ENCODE data around the gene PEF1. TPM values are rescaled to one million over a fixed set of nuclear protein-coding genes. Genes with fewer than 3 reads are reported as not detected.
A peak's percentile ranks its signal among the peaks of the same experiment; 100 is the strongest.

Gene PEF1
- polyA plus RNA-seq, 1 donor (not counting 4 experiments of a cell fraction or from before 2014, with no cell fraction given) = 72.2 TPM

DNA sequence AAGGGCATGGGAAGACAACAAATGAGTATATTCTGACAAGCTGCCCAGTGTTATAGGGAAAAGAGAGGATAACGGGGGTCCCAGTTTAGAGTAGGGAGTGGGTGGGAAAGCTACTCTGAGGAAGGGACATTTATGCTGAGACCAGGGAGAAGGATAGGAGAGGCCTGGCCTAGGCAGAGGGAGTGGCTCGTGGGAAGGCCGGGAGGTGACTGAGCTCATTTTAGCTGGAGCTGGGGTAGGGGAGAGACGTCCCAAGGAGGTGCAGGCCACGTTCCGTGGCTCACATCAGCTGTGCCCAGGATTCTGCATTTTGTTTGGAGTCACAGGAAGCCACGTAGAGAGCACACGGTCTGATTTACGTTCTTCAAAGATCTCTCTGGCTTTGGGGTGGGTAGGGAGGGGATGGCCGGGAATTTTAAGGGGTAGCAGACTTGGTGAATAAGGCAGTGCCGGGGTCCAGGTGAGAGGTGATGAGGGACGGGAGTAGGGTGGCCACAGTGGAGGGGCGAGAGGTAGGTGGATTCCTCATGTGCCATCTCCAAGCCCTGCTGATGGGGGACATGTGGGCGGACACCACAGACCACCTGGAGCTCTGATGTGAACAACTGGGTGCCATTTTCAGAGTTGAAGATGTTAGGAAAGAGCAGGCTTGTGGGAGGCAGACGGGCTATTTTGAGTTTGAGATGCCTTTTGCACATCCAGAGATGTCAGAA lies 63.6 kb downstream of the PEF1 start:
- dilution Hi-C loops (cut with MboI; ENCODE audit: extremely low pct_ligation_motif_present, low sequenced_read_pairs) = no loop called here
- FAIRE-seq (no peak), DNase-seq (ENCODE audit: low read depth, low spot score) (no peak)
- peaks cover 35% of the 10 kb centered on the region for H4K20me1 ChIP-seq (ENCODE audit: control insufficient read depth, extremely low read depth, insufficient read depth, low read length)
- peak overlapping the region; percentile 23 for H3K4me2 ChIP-seq (ENCODE audit: control insufficient read depth, extremely low read depth, insufficient read depth, low read depth, low read length)
- no peak overlapping the region for H3K4me3 ChIP-seq (ENCODE audit: control insufficient read depth in 2 of 3, extremely low read depth in 1 of 3, insufficient read depth in 2 of 3, low read depth in 1 of 3, low read length in 3 of 3)
- no peak overlapping the region for H3K27ac ChIP-seq (ENCODE audit: control insufficient read depth, insufficient read depth, low read length)
- peaks cover 5% of the 10 kb centered on the region for H3K9me1 ChIP-seq (ENCODE audit: control insufficient read depth, extremely low read depth, insufficient read depth, low read length)
- peaks cover 54% of the 10 kb centered on the region for H3K4me1 ChIP-seq (ENCODE audit: control insufficient read depth, extremely low read depth, insufficient read depth, low read length)
- no peak for TF ChIP-seq EZH2 (IDR thresholded peaks at IDR 0.05; ENCODE audit: low read length)
- TF ChIP-seq, protein P1, sequence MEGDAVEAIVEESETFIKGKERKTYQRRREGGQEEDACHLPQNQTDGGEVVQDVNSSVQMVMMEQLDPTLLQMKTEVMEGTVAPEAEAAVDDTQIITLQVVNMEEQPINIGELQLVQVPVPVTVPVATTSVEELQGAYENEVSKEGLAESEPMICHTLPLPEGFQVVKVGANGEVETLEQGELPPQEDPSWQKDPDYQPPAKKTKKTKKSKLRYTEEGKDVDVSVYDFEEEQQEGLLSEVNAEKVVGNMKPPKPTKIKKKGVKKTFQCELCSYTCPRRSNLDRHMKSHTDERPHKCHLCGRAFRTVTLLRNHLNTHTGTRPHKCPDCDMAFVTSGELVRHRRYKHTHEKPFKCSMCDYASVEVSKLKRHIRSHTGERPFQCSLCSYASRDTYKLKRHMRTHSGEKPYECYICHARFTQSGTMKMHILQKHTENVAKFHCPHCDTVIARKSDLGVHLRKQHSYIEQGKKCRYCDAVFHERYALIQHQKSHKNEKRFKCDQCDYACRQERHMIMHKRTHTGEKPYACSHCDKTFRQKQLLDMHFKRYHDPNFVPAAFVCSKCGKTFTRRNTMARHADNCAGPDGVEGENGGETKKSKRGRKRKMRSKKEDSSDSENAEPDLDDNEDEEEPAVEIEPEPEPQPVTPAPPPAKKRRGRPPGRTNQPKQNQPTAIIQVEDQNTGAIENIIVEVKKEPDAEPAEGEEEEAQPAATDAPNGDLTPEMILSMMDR (optimal IDR thresholded peaks at IDR 0.05 in 1 of 3, IDR thresholded peaks at IDR 0.05 in 1 of 3, conservative IDR thresholded peaks at IDR 0.05 in 1 of 3; ENCODE audit: extremely low read depth in 1 of 3, insufficient read depth in 2 of 3, low read length in 3 of 3) = no peak
- no peaks in the 10 kb centered on the region for H3K27me3 ChIP-seq (ENCODE audit: control insufficient read depth, extremely low read depth, insufficient read depth, low read length)
- H3K36me3 ChIP-seq (ENCODE audit: control insufficient read depth in 2 of 2, extremely low read depth in 1 of 2, insufficient read depth in 2 of 2, low read length in 2 of 2) = peaks cover 48 to 49% of the 10 kb centered on the region in 2 experiments
- H3K79me2 ChIP-seq (ENCODE audit: control insufficient read depth, insufficient read depth, low read length) = peaks cover 65% of the 10 kb centered on the region
- no peak overlapping the region for H3K9ac ChIP-seq (ENCODE audit: control insufficient read depth, extremely low read depth, insufficient read depth, low read length)
- H2AFZ ChIP-seq (ENCODE audit: control insufficient read depth, low read length) = no peak overlapping the region
- H3K9me3 ChIP-seq (ENCODE audit: control insufficient read depth, low read depth, low read length) = no peaks in the 10 kb centered on the region

DNA sequence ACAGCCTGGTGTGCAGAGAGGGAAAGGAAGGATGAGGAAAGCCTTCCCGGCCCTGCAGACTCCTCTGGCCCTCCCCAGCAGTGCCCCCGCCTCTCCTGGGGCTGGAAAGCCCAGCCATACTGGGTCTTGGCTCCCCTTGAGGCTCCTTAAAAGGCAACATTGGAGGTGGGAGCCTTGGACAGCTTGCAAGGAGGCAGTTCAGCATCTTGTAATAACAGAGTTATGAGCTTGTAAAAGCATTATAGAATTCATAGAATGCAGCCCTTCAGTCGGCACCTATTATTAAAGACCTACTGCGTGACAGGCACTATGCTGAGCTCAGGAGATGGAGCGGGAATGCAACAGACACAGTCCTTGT lies 64.2 kb downstream of the PEF1 start:
- H3K79me2 ChIP-seq (ENCODE audit: control insufficient read depth, insufficient read depth, low read length) = peaks cover 66% of the 10 kb centered on the region
- no peaks in the 10 kb centered on the region for H3K27me3 ChIP-seq (ENCODE audit: control insufficient read depth, extremely low read depth, insufficient read depth, low read length)
- FAIRE-seq (no peak), DNase-seq (ENCODE audit: low read depth, low spot score) (no peak)
- no peak overlapping the region for H3K27ac ChIP-seq (ENCODE audit: control insufficient read depth, insufficient read depth, low read length)
- H4K20me1 ChIP-seq (ENCODE audit: control insufficient read depth, extremely low read depth, insufficient read depth, low read length) = peaks cover 35% of the 10 kb centered on the region
- no peak overlapping the region for H3K4me3 ChIP-seq (ENCODE audit: control insufficient read depth in 2 of 3, extremely low read depth in 1 of 3, insufficient read depth in 2 of 3, low read depth in 1 of 3, low read length in 3 of 3)
- no peak overlapping the region for H3K9ac ChIP-seq (ENCODE audit: control insufficient read depth, extremely low read depth, insufficient read depth, low read length)
- H3K9me3 ChIP-seq (ENCODE audit: control insufficient read depth, low read depth, low read length) = no peaks in the 10 kb centered on the region
- no peak overlapping the region for H2AFZ ChIP-seq (ENCODE audit: control insufficient read depth, low read length)
- H3K36me3 ChIP-seq (ENCODE audit: control insufficient read depth in 2 of 2, extremely low read depth in 1 of 2, insufficient read depth in 2 of 2, low read length in 2 of 2) = peaks cover 44 to 45% of the 10 kb centered on the region in 2 experiments
- TF ChIP-seq, protein P1 (optimal IDR thresholded peaks at IDR 0.05 in 1 of 3, IDR thresholded peaks at IDR 0.05 in 1 of 3, conservative IDR thresholded peaks at IDR 0.05 in 1 of 3; ENCODE audit: extremely low read depth in 1 of 3, insufficient read depth in 2 of 3, low read length in 3 of 3) = no peak
- no peak for TF ChIP-seq EZH2 (IDR thresholded peaks at IDR 0.05; ENCODE audit: low read length)
- H3K9me1 ChIP-seq (ENCODE audit: control insufficient read depth, extremely low read depth, insufficient read depth, low read length) = peaks cover 5% of the 10 kb centered on the region
- H3K4me2 ChIP-seq (ENCODE audit: control insufficient read depth, extremely low read depth, insufficient read depth, low read depth, low read length) = no peak overlapping the region
- peaks cover 59% of the 10 kb centered on the region for H3K4me1 ChIP-seq (ENCODE audit: control insufficient read depth, extremely low read depth, insufficient read depth, low read length)
- dilution Hi-C loops (cut with MboI; ENCODE audit: extremely low pct_ligation_motif_present, low sequenced_read_pairs) = no loop called here

Other genes with a start within 250 kb of the PEF1 start
- gene SERINC2, start 231.7 kb downstream of the PEF1 start, polyA plus RNA-seq = 171 to 534 TPM (median 254 TPM) in 3 replicates
- 189 to 315 TPM (median 275 TPM) in 3 replicates for gene TINAGL1, start 68.4 kb downstream of the PEF1 start, polyA plus RNA-seq
- not detected in 3 replicates for gene HCRTR1, start 27.2 kb downstream of the PEF1 start, polyA plus RNA-seq
- gene COL16A1, start 59.1 kb upstream of the PEF1 start, polyA plus RNA-seq = 31.2 to 75.5 TPM (median 43.4 TPM) in 3 replicates
- gene ADGRB2, start 119.5 kb upstream of the PEF1 start, polyA plus RNA-seq = 0.68 to 1.6 TPM (median 0.96 TPM) in 3 replicates
- gene SPOCD1, start 171.1 kb upstream of the PEF1 start, polyA plus RNA-seq = 3.3 to 12.0 TPM (median 4.7 TPM) in 3 replicates

Data from keratinocyte (primary cell).